ENCODE data around the gene DYSF. TPM values are rescaled to one million over a fixed set of nuclear protein-coding genes. Genes with fewer than 3 reads are reported as not detected.
"Not testable (repeated sequence)": the region's sequence is repeated elsewhere in the genome, so short reads cannot be mapped to it uniquely, and the experiment has no call there.

Gene DYSF
- total RNA-seq, 1 experiment from 2014 or later = 17.2 TPM

GRCh38 chr2:71637736-71638135, 184.4 kb downstream of the DYSF start:
- H3K4me3 ChIP-seq = no peak overlapping the region
- no peaks in the 10 kb centered on the region for H3K36me3 ChIP-seq
- H3K4me1 ChIP-seq (replicated peaks) = no peaks in the 10 kb centered on the region; the same call in 1 of the 2 replicates
- H3K27ac ChIP-seq = no peak overlapping the region
- H3K27me3 ChIP-seq (replicated peaks) = no peaks in the 10 kb centered on the region
- H3K9me3 ChIP-seq (replicated peaks) = no peaks in the 10 kb centered on the region
- no peak for DNase-seq (ENCODE audit: low read depth in 1 of 2, low spot score in 2 of 2)

- Histone ChIP-seq H3K4me1 (replicated peaks) (no peaks in the 10 kb centered on the region), H3K9me3 (replicated peaks) (no peaks in the 10 kb centered on the region), H3K27ac (no peak overlapping the region)
Observed at GRCh38 chr2:71639735-71640134, 186.4 kb downstream of the DYSF start.

GRCh38 chr2:71640489-71640888, 187.1 kb downstream of the DYSF start:
- no peaks in the 10 kb centered on the region for H3K9me3 ChIP-seq (replicated peaks)
- no peak overlapping the region for H3K27ac ChIP-seq
- H3K27me3 ChIP-seq (replicated peaks) = no peaks in the 10 kb centered on the region
- DNase-seq (ENCODE audit: low read depth in 1 of 2, low spot score in 2 of 2) = no peak
- no peaks in the 10 kb centered on the region for H3K4me1 ChIP-seq (replicated peaks)
- no peak overlapping the region for H3K4me3 ChIP-seq
- H3K36me3 ChIP-seq = no peaks in the 10 kb centered on the region

More at GRCh38 chr2:71639735-71640134, 186.4 kb downstream of the DYSF start:
- no peak overlapping the region for H3K4me3 ChIP-seq
- no peaks in the 10 kb centered on the region for H3K36me3 ChIP-seq
- no peak for DNase-seq (ENCODE audit: low read depth in 1 of 2, low spot score in 2 of 2)
- H3K27me3 ChIP-seq (replicated peaks) = no peaks in the 10 kb centered on the region

- no peak overlapping the region for H3K27ac ChIP-seq
- H3K9me3 ChIP-seq (replicated peaks) = no peaks in the 10 kb centered on the region
- no peaks in the 10 kb centered on the region for H3K36me3 ChIP-seq
- H3K4me3 ChIP-seq = no peak overlapping the region
- H3K4me1 ChIP-seq (replicated peaks) = peaks cover 8% of the 10 kb centered on the region
- no peak for DNase-seq (ENCODE audit: low read depth in 1 of 2, low spot score in 2 of 2)
- no peaks in the 10 kb centered on the region for H3K27me3 ChIP-seq (replicated peaks)
Observed at GRCh38 chr2:71643674-71644357, 190.5 kb downstream of the DYSF start.

- Histone ChIP-seq H3K4me3 (no peak overlapping the region), H3K27me3 (replicated peaks) (no peaks in the 10 kb centered on the region), H3K27ac (no peak overlapping the region), H3K4me1 (replicated peaks) (peaks cover 8% of the 10 kb centered on the region), H3K36me3 (no peaks in the 10 kb centered on the region), H3K9me3 (replicated peaks) (no peaks in the 10 kb centered on the region)
- no peak for DNase-seq (ENCODE audit: low read depth in 1 of 2, low spot score in 2 of 2)
Observed at GRCh38 chr2:71646028-71646427, 192.7 kb downstream of the DYSF start.

GRCh38 chr2:71647356-71647755, 194.0 kb downstream of the DYSF start:
- DNase-seq (ENCODE audit: low read depth in 1 of 2, low spot score in 2 of 2) = no peak
- peaks cover 8% of the 10 kb centered on the region for H3K4me1 ChIP-seq (replicated peaks)
- H3K27me3 ChIP-seq (replicated peaks) = no peaks in the 10 kb centered on the region
- no peak overlapping the region for H3K4me3 ChIP-seq
- H3K36me3 ChIP-seq = no peaks in the 10 kb centered on the region
- no peak overlapping the region for H3K27ac ChIP-seq
- H3K9me3 ChIP-seq (replicated peaks) = no peaks in the 10 kb centered on the region

- no peak for DNase-seq (ENCODE audit: low read depth in 1 of 2, low spot score in 2 of 2)
- H3K27ac ChIP-seq = no peak overlapping the region
- H3K27me3 ChIP-seq (replicated peaks) = no peaks in the 10 kb centered on the region
- H3K4me3 ChIP-seq = no peak overlapping the region
- H3K4me1 ChIP-seq (replicated peaks) = no peaks in the 10 kb centered on the region
- H3K9me3 ChIP-seq (replicated peaks) = peaks cover 7% of the 10 kb centered on the region; the same call in 1 of the 2 replicates
- H3K36me3 ChIP-seq = peaks cover 15% of the 10 kb centered on the region
Observed at GRCh38 chr2:71655498-71655897, 202.1 kb downstream of the DYSF start.

GRCh38 chr2:71658256-71658655, 204.9 kb downstream of the DYSF start:
- not testable (repeated sequence) for H3K27me3 ChIP-seq (replicated peaks); DNase-seq (ENCODE audit: low read depth in 1 of 2, low spot score in 2 of 2); H3K27ac ChIP-seq; H3K4me3 ChIP-seq; H3K4me1 ChIP-seq (replicated peaks); H3K9me3 ChIP-seq (replicated peaks)
- H3K36me3 ChIP-seq = peaks cover 15% of the 10 kb centered on the region

- H3K27me3 ChIP-seq (replicated peaks) = no peaks in the 10 kb centered on the region
- DNase-seq (ENCODE audit: low read depth in 1 of 2, low spot score in 2 of 2) = no peak
- H3K9me3 ChIP-seq (replicated peaks) = peaks cover 7% of the 10 kb centered on the region; the same call in 1 of the 2 replicates
- no peak overlapping the region for H3K4me3 ChIP-seq
- H3K36me3 ChIP-seq = peaks cover 15% of the 10 kb centered on the region
- H3K4me1 ChIP-seq (replicated peaks) = no peaks in the 10 kb centered on the region
- H3K27ac ChIP-seq = no peak overlapping the region
Observed at GRCh38 chr2:71658771-71659170, 205.4 kb downstream of the DYSF start.

- H3K27me3 ChIP-seq (replicated peaks) = no peaks in the 10 kb centered on the region
- DNase-seq (ENCODE audit: low read depth in 1 of 2, low spot score in 2 of 2) = no peak
- H3K4me3 ChIP-seq = no peak overlapping the region
- no peak overlapping the region for H3K27ac ChIP-seq
- peaks cover 7% of the 10 kb centered on the region; the same call in 1 of the 2 replicates for H3K9me3 ChIP-seq (replicated peaks)
- no peaks in the 10 kb centered on the region for H3K4me1 ChIP-seq (replicated peaks)
- peaks cover 19% of the 10 kb centered on the region for H3K36me3 ChIP-seq
Observed at GRCh38 chr2:71659868-71660518, 206.6 kb downstream of the DYSF start.

- peaks cover 7% of the 10 kb centered on the region; the same call in 1 of the 2 replicates for H3K9me3 ChIP-seq (replicated peaks)
- H3K36me3 ChIP-seq = peaks cover 26% of the 10 kb centered on the region
- no peak for DNase-seq (ENCODE audit: low read depth in 1 of 2, low spot score in 2 of 2)
- H3K4me3 ChIP-seq = no peak overlapping the region
- no peak overlapping the region for H3K27ac ChIP-seq
- H3K27me3 ChIP-seq (replicated peaks) = no peaks in the 10 kb centered on the region
- H3K4me1 ChIP-seq (replicated peaks) = peaks cover 3% of the 10 kb centered on the region; the same call in 1 of the 2 replicates
Observed at GRCh38 chr2:71661782-71662181, 208.4 kb downstream of the DYSF start.

GRCh38 chr2:71662665-71663394, 209.5 kb downstream of the DYSF start:
- Histone ChIP-seq H3K36me3 (peaks cover 34% of the 10 kb centered on the region), H3K4me3 (no peak overlapping the region), H3K9me3 (replicated peaks) (peaks cover 7% of the 10 kb centered on the region; the same call in 1 of the 2 replicates), H3K27me3 (replicated peaks) (no peaks in the 10 kb centered on the region), H3K27ac (no peak overlapping the region), H3K4me1 (replicated peaks) (peaks cover 13% of the 10 kb centered on the region)
- no peak for DNase-seq (ENCODE audit: low read depth in 1 of 2, low spot score in 2 of 2)

- Histone ChIP-seq H3K9me3 (replicated peaks) (peaks cover under 1% of the 10 kb centered on the region; the same call in 1 of the 2 replicates), H3K27me3 (replicated peaks) (no peaks in the 10 kb centered on the region), H3K36me3 (peaks cover 30% of the 10 kb centered on the region), H3K4me3 (no peak overlapping the region), H3K4me1 (replicated peaks) (peaks cover 20% of the 10 kb centered on the region), H3K27ac (no peak overlapping the region)
- DNase-seq (ENCODE audit: low read depth in 1 of 2, low spot score in 2 of 2) = no peak
Observed at GRCh38 chr2:71664161-71664560, 210.8 kb downstream of the DYSF start.
